ENCODE results near the gene INKA2.

The INKA2 gene

GRCh38 chr1:111720274-111720976 is 18.8 kb downstream of the INKA2 start:
- Histone ChIP-seq H3K27ac (peak overlapping the region; percentile 57), H3K27me3 (ENCODE audit: control insufficient read depth, insufficient read depth, low read length) (no peaks in the 10 kb centered on the region), H3K4me2 (ENCODE audit: low read length) (no peak overlapping the region), H3K4me3 (ENCODE audit: low read depth, low read length) (no peak overlapping the region), H3K36me3 (ENCODE audit: control insufficient read depth, insufficient read depth, low read length) (no peaks in the 10 kb centered on the region), H3K9ac (no peak overlapping the region), H3K79me2 (no peaks in the 10 kb centered on the region), H2AFZ (no peak overlapping the region), H3K4me1 (no peaks in the 10 kb centered on the region), H3K9me3 (ENCODE audit: control insufficient read depth, low read length) (no peaks in the 10 kb centered on the region)
- TF ChIP-seq CTCF (IDR thresholded peaks at IDR 0.05), result no peak

- TF ChIP-seq CTCF (IDR thresholded peaks at IDR 0.05), result no peak
- Histone ChIP-seq H3K27ac (peak overlapping the region; percentile 57), H3K4me1 (no peaks in the 10 kb centered on the region), H3K4me2 (ENCODE audit: low read length) (no peak overlapping the region), H3K36me3 (ENCODE audit: control insufficient read depth, insufficient read depth, low read length) (no peaks in the 10 kb centered on the region), H3K79me2 (no peaks in the 10 kb centered on the region), H3K9me3 (ENCODE audit: control insufficient read depth, low read length) (no peaks in the 10 kb centered on the region), H2AFZ (no peak overlapping the region), H3K27me3 (ENCODE audit: control insufficient read depth, insufficient read depth, low read length) (no peaks in the 10 kb centered on the region), H3K9ac (no peak overlapping the region), H3K4me3 (ENCODE audit: low read depth, low read length) (no peak overlapping the region)
Observed at GRCh38 chr1:111719674-111720132, 19.5 kb downstream of the INKA2 start.

GRCh38 chr1:111719135-111719534 is 20.1 kb downstream of the INKA2 start:
- H3K4me3 ChIP-seq (ENCODE audit: low read depth, low read length), result no peak overlapping the region
- no peaks in the 10 kb centered on the region for H3K36me3 ChIP-seq (ENCODE audit: control insufficient read depth, insufficient read depth, low read length)
- no peak overlapping the region for H3K9ac ChIP-seq
- no peaks in the 10 kb centered on the region for H3K4me1 ChIP-seq
- H2AFZ ChIP-seq, result no peak overlapping the region
- no peak for TF ChIP-seq CTCF (IDR thresholded peaks at IDR 0.05)
- no peaks in the 10 kb centered on the region for H3K79me2 ChIP-seq
- H3K27ac ChIP-seq, result no peak overlapping the region
- no peaks in the 10 kb centered on the region for H3K9me3 ChIP-seq (ENCODE audit: control insufficient read depth, low read length)
- H3K27me3 ChIP-seq (ENCODE audit: control insufficient read depth, insufficient read depth, low read length), result no peaks in the 10 kb centered on the region
- H3K4me2 ChIP-seq (ENCODE audit: low read length), result no peak overlapping the region

GRCh38 chr1:111717450-111717849 is 21.7 kb downstream of the INKA2 start:
- TF ChIP-seq CTCF (IDR thresholded peaks at IDR 0.05), result no peak
- no peak overlapping the region for H2AFZ ChIP-seq
- H3K27me3 ChIP-seq (ENCODE audit: control insufficient read depth, insufficient read depth, low read length), result no peaks in the 10 kb centered on the region
- H3K27ac ChIP-seq, result no peak overlapping the region
- H3K9ac ChIP-seq, result no peak overlapping the region
- H3K9me3 ChIP-seq (ENCODE audit: control insufficient read depth, low read length), result no peaks in the 10 kb centered on the region
- no peak overlapping the region for H3K4me3 ChIP-seq (ENCODE audit: low read depth, low read length)
- H3K4me2 ChIP-seq (ENCODE audit: low read length), result no peak overlapping the region
- H3K36me3 ChIP-seq (ENCODE audit: control insufficient read depth, insufficient read depth, low read length), result no peaks in the 10 kb centered on the region
- no peaks in the 10 kb centered on the region for H3K79me2 ChIP-seq
- H3K4me1 ChIP-seq, result no peaks in the 10 kb centered on the region

- Histone ChIP-seq H3K27me3 (ENCODE audit: control insufficient read depth, insufficient read depth, low read length) (no peaks in the 10 kb centered on the region), H3K36me3 (ENCODE audit: control insufficient read depth, insufficient read depth, low read length) (no peaks in the 10 kb centered on the region), H3K4me3 (ENCODE audit: low read depth, low read length) (no peak overlapping the region), H3K27ac (no peak overlapping the region), H3K9ac (no peak overlapping the region), H3K4me1 (no peaks in the 10 kb centered on the region), H3K9me3 (ENCODE audit: control insufficient read depth, low read length) (no peaks in the 10 kb centered on the region), H3K79me2 (no peaks in the 10 kb centered on the region), H2AFZ (no peak overlapping the region), H3K4me2 (ENCODE audit: low read length) (no peak overlapping the region)
- TF ChIP-seq CTCF (IDR thresholded peaks at IDR 0.05), result no peak
Observed at GRCh38 chr1:111716333-111716732, 22.9 kb downstream of the INKA2 start.

Data from parathyroid adenoma (tissue), 2 donors.